ENCODE results near the gene AMBRA1.

Gene AMBRA1

GRCh38 chr11:46508360-46508759 is 85.5 kb downstream of the AMBRA1 start:
- DNase-seq (ENCODE audit: low read depth): no peak

GRCh38 chr11:46506483-46506791 is 87.4 kb downstream of the AMBRA1 start:
- DNase-seq (ENCODE audit: low read depth): no peak

- no peak for DNase-seq (ENCODE audit: low read depth)
Measured at GRCh38 chr11:46505741-46506482, 87.9 kb downstream of the AMBRA1 start.

- DNase-seq (ENCODE audit: low read depth): no peak
Measured at GRCh38 chr11:46504817-46505613, 88.8 kb downstream of the AMBRA1 start.

GRCh38 chr11:46499821-46500220 is 94.0 kb downstream of the AMBRA1 start:
- no peak for DNase-seq (ENCODE audit: low read depth)

- DNase-seq (ENCODE audit: low read depth): no peak
Measured at GRCh38 chr11:46498968-46499367, 94.9 kb downstream of the AMBRA1 start.

GRCh38 chr11:46498179-46498578 is 95.6 kb downstream of the AMBRA1 start:
- no peak for DNase-seq (ENCODE audit: low read depth)

- no peak for DNase-seq (ENCODE audit: low read depth)
Measured at GRCh38 chr11:46497498-46497897, 96.3 kb downstream of the AMBRA1 start.

- DNase-seq (ENCODE audit: low read depth): no peak
Measured at GRCh38 chr11:46493791-46494190, 100.0 kb downstream of the AMBRA1 start.

- DNase-seq (ENCODE audit: low read depth): no peak
Measured at GRCh38 chr11:46492532-46492931, 101.3 kb downstream of the AMBRA1 start.

GRCh38 chr11:46491661-46492330 is 102.0 kb downstream of the AMBRA1 start:
- DNase-seq (ENCODE audit: low read depth): no peak

- no peak for DNase-seq (ENCODE audit: low read depth)
Measured at GRCh38 chr11:46490666-46491065, 103.2 kb downstream of the AMBRA1 start.

GRCh38 chr11:46489656-46490560 is 103.9 kb downstream of the AMBRA1 start:
- peak; percentile 4 for DNase-seq (ENCODE audit: low read depth)

- no peak for DNase-seq (ENCODE audit: low read depth)
Measured at GRCh38 chr11:46485856-46486443, 107.9 kb downstream of the AMBRA1 start.

GRCh38 chr11:46484101-46484500 is 109.7 kb downstream of the AMBRA1 start:
- DNase-seq (ENCODE audit: low read depth): no peak

- no peak for DNase-seq (ENCODE audit: low read depth)
Measured at GRCh38 chr11:46480909-46481308, 112.9 kb downstream of the AMBRA1 start.

- DNase-seq (ENCODE audit: low read depth): no peak
Measured at GRCh38 chr11:46480166-46480726, 113.6 kb downstream of the AMBRA1 start.

GRCh38 chr11:46479601-46480000 is 114.2 kb downstream of the AMBRA1 start:
- DNase-seq (ENCODE audit: low read depth): no peak

GRCh38 chr11:46478196-46478595 is 115.6 kb downstream of the AMBRA1 start:
- no peak for DNase-seq (ENCODE audit: low read depth)

GRCh38 chr11:46477136-46477535 is 116.7 kb downstream of the AMBRA1 start:
- DNase-seq (ENCODE audit: low read depth): no peak

- DNase-seq (ENCODE audit: low read depth): no peak
Measured at GRCh38 chr11:46475926-46476545, 117.8 kb downstream of the AMBRA1 start.
